Activated CD4-positive, alpha-beta memory T cell treated with anti-CD3 and anti-CD28 coated beads, Interleukin-2, amount 10 ng/mL, durations not matched to agents 7 days and 5 days (primary cell): ENCODE results near the gene TNNC1. TPM values are rescaled to one million over a fixed set of nuclear protein-coding genes. Genes with fewer than 3 reads are reported as not detected.
A peak's percentile ranks its signal among the peaks of the same experiment; 100 is the strongest.

Experiments used
- CTCF ChIA-PET: fragments of 350-600 bp; sonication (Branson Sonifier 250); formaldehyde crosslinking; loops from one replicate; lab custom pipeline; 2021; ENCODE audit warnings: antibody characterized with exemption, inconsistent platforms; lab: Charles Lee
- POLR2A ChIA-PET: fragments of 350-600 bp; sonication (Branson Sonifier 250); formaldehyde crosslinking; loops from one replicate; lab custom pipeline; 2021; ENCODE audit warnings: antibody characterized with exemption; lab: Charles Lee
- DNase-seq: peaks from one replicate; pipeline ENCODE4 v3.0.0-alpha.2; 2020
- H3K27ac Mint-ChIP-seq: one replicate; pipeline ENCODE4 v1.8.0; 2021; ENCODE audit warnings: mild to moderate bottlenecking, mixed read lengths
- H3K27me3 Mint-ChIP-seq: one replicate; pipeline ENCODE4 v1.8.0; 2021; ENCODE audit warnings: mixed read lengths
- H3K36me3 Mint-ChIP-seq: one replicate; pipeline ENCODE4 v1.8.0; 2021; ENCODE audit warnings: low read depth, mixed read lengths
- H3K4me1 Mint-ChIP-seq: one replicate; pipeline ENCODE4 v1.8.0; 2021; ENCODE audit warnings: mixed read lengths
- H3K4me3 Mint-ChIP-seq: one replicate; pipeline ENCODE4 v1.8.0; 2021; ENCODE audit warnings: mild to moderate bottlenecking, mixed read lengths
- H3K9me3 Mint-ChIP-seq: one replicate; pipeline ENCODE4 v1.8.0; 2021; ENCODE audit warnings: mixed read lengths
- total RNA-seq, 2 experiments: library from RNA; stranded (reverse); gene quantifications; one replicate each; pipeline ENCODE4 v1.2.3, GENCODE V29; 2021

Gene TNNC1
- total RNA-seq, 2 experiments from 2014 or later: 2.3 to 2.5 TPM

DNA sequence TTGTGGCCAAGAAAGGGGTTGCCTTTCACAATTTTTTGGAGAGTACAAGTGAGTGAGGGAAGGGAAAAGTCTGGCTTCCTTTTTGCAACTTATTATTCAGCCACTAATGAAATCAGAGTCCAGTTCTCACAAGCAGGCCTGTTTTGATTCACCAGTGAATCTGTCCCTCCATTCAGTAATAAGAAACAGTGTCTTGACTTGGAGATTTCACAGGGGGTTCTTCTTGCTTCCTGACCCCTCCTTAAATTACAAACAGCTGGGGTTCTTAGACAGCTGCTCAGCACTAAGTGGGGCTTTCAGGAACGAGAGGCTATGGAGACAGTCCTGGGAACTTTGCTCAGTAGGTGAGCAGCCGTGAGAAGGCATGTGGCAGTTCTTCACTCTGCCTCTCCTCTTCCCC, 33.5 kb downstream of the TNNC1 start:
- peaks cover 8% of the 10 kb centered on the region for H3K36me3 Mint-ChIP-seq
- POLR2A ChIA-PET: interaction anchor here (1.1 to 1.6 kb wide), 2 partner anchors 8 to 12 kb away, joined by 3 to 5 read pairs; no protein-coding TSS in a partner anchor
- DNase-seq: no peak
- H3K4me1 Mint-ChIP-seq: peaks cover 2% of the 10 kb centered on the region
- no peaks in the 10 kb centered on the region for H3K27me3 Mint-ChIP-seq
- no peak overlapping the region for H3K27ac Mint-ChIP-seq
- H3K4me3 Mint-ChIP-seq: no peak overlapping the region
- H3K9me3 Mint-ChIP-seq: no peaks in the 10 kb centered on the region
- CTCF ChIA-PET: interaction anchor here (0.6 to 2.0 kb wide), 4 partner anchors 8 to 66 kb away, joined by 3 to 6 read pairs (median 4); no protein-coding TSS in a partner anchor

GRCh38 chr3:52415800-52416199, 38.0 kb downstream of the TNNC1 start:
- Mint-ChIP-seq H3K27ac (no peak overlapping the region), H3K36me3 (peaks cover 25% of the 10 kb centered on the region), H3K9me3 (no peaks in the 10 kb centered on the region), H3K4me1 (peaks cover 29% of the 10 kb centered on the region), H3K4me3 (no peak overlapping the region), H3K27me3 (no peaks in the 10 kb centered on the region)
- DNase-seq: no peak
- ChIA-PET POLR2A (interaction anchor here (0.6 kb wide), 1 partner anchor 77 kb away, joined by 4 read pairs; no protein-coding TSS in a partner anchor), CTCF (interaction anchor here (0.9 to 1.4 kb wide), 3 partner anchors 12 to 33 kb away, joined by 3 to 4 read pairs (median 3); no protein-coding TSS in a partner anchor)

GRCh38 chr3:52408466-52408865, 45.4 kb downstream of the TNNC1 start:
- CTCF ChIA-PET: no interaction called here
- Mint-ChIP-seq H3K27me3 (no peaks in the 10 kb centered on the region), H3K4me3 (peak overlapping the region; percentile 88), H3K9me3 (no peaks in the 10 kb centered on the region), H3K4me1 (peaks cover 44% of the 10 kb centered on the region), H3K27ac (peak overlapping the region; percentile 86), H3K36me3 (peaks cover 52% of the 10 kb centered on the region)
- POLR2A ChIA-PET: interaction anchor here (1.0 kb wide), 1 partner anchor 11 kb away, joined by 3 read pairs; no protein-coding TSS in a partner anchor
- no peak for DNase-seq

DNA sequence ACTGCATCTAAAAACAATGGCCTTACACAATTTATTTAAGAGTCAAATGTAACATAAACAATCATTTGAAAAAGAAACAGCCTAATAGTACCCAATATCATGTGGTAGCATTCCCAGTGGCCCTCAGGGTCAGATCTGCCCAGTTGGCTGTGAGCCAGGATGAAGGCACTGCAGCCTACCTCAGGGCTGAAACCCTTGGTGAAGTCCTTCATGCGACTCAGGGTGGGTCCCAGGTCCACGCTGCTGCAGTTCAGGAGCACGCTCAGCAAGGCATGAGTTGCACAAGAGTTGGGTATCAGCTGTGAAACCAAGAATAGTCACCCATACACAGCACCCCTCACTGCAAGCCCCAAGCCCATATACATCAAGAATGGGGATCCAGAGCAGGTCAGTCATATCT, 46.1 kb downstream of the TNNC1 start:
- no peaks in the 10 kb centered on the region for H3K9me3 Mint-ChIP-seq
- H3K27ac Mint-ChIP-seq: no peak overlapping the region
- POLR2A ChIA-PET: interaction anchor here (1.0 kb wide), 1 partner anchor 10 kb away, joined by 3 read pairs; no protein-coding TSS in a partner anchor
- peaks cover 57% of the 10 kb centered on the region for H3K36me3 Mint-ChIP-seq
- no peak for DNase-seq
- no peaks in the 10 kb centered on the region for H3K27me3 Mint-ChIP-seq
- H3K4me3 Mint-ChIP-seq: peak overlapping the region; percentile 88
- peaks cover 39% of the 10 kb centered on the region for H3K4me1 Mint-ChIP-seq
- CTCF ChIA-PET: no interaction called here

DNA sequence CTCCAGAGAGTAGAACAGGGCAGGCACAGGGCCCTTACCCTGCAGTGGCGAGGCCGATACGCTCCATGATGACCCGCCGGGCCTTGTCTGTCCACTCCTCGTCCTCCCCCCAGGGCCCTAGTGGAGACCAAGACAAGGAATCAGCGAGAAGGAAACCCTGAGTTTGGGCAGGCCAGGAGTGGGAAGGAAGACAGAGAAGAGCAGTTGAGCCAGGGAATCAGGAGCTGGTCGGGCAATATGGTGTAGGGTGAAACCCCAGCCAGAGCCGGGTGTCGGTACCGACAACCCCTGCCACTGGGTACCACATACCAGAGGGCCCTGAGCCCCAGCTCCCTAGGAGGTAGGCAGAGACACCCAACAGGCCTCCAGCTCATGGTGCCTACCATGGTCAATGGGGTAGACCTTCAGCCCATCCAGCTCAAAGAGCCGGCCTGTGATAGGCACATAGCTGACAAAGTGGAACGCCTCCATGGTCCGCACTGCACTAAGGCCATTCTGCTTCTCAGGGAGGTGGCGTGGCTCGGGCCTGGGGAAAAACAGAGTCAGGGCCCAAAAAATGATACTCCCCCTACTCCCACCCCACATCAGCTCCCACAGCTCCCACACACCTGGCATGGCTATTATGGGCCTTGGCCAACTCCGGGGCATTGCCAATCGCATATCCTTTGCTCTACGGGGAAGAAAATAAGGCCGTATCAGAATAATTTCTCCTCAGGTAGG, 46.9 kb downstream of the TNNC1 start:
- ChIA-PET CTCF (no interaction called here), POLR2A (interaction anchor here (2.7 kb wide), 1 partner anchor 10 kb away, joined by 13 read pairs; no protein-coding TSS in a partner anchor)
- H3K4me3 Mint-ChIP-seq: no peak overlapping the region
- no peaks in the 10 kb centered on the region for H3K27me3 Mint-ChIP-seq
- H3K36me3 Mint-ChIP-seq: peaks cover 58% of the 10 kb centered on the region
- H3K27ac Mint-ChIP-seq: no peak overlapping the region
- DNase-seq: no peak
- H3K4me1 Mint-ChIP-seq: peaks cover 31% of the 10 kb centered on the region
- no peaks in the 10 kb centered on the region for H3K9me3 Mint-ChIP-seq

- CTCF ChIA-PET: no interaction called here
- H3K4me1 Mint-ChIP-seq: peaks cover 24% of the 10 kb centered on the region
Observed at GRCh38 chr3:52406231-52406661, 47.6 kb downstream of the TNNC1 start.

DNA sequence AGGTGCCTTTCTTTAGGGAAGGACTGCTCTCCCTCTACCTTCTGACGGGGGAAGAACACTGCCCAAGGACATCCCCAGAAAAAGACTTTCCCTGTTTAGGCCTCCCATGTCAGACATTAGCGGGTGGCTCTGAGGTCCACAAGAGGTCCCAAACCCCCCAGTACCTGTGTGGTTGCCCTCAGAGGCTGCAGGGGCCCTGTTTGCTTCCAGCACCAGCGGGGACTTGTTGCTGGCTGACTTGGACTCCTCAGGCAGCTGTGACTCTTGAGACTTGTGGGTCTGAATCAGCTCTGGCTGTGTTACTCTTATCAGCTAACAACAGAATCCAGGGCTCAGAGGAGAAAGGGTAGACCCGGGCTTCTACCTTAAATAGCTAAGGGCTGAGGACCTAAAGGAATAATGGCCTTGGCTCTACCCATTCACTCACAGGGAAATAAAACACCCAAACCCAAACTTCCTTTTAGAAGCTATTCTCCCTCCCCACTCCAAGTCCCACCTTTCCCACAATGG, 48.2 kb downstream of the TNNC1 start:
- no peaks in the 10 kb centered on the region for H3K9me3 Mint-ChIP-seq
- peaks cover 20% of the 10 kb centered on the region for H3K4me1 Mint-ChIP-seq
- no peak overlapping the region for H3K4me3 Mint-ChIP-seq
- no peaks in the 10 kb centered on the region for H3K27me3 Mint-ChIP-seq
- ChIA-PET CTCF (interaction anchor here (0.6 kb wide), 1 partner anchor 116 kb away, joined by 4 read pairs; no protein-coding TSS in a partner anchor), POLR2A (interaction anchor here (2.7 kb wide), 1 partner anchor 9 kb away, joined by 13 read pairs; no protein-coding TSS in a partner anchor)
- peaks cover 65% of the 10 kb centered on the region for H3K36me3 Mint-ChIP-seq
- no peak for DNase-seq
- H3K27ac Mint-ChIP-seq: no peak overlapping the region

More at GRCh38 chr3:52406231-52406661, 47.6 kb downstream of the TNNC1 start:
- no peaks in the 10 kb centered on the region for H3K9me3 Mint-ChIP-seq
- H3K36me3 Mint-ChIP-seq: peaks cover 62% of the 10 kb centered on the region
- H3K4me3 Mint-ChIP-seq: no peak overlapping the region
- H3K27me3 Mint-ChIP-seq: no peaks in the 10 kb centered on the region
- no peak overlapping the region for H3K27ac Mint-ChIP-seq
- no peak for DNase-seq
- POLR2A ChIA-PET: interaction anchor here (2.7 kb wide), 1 partner anchor 9 kb away, joined by 13 read pairs; no protein-coding TSS in a partner anchor

DNA sequence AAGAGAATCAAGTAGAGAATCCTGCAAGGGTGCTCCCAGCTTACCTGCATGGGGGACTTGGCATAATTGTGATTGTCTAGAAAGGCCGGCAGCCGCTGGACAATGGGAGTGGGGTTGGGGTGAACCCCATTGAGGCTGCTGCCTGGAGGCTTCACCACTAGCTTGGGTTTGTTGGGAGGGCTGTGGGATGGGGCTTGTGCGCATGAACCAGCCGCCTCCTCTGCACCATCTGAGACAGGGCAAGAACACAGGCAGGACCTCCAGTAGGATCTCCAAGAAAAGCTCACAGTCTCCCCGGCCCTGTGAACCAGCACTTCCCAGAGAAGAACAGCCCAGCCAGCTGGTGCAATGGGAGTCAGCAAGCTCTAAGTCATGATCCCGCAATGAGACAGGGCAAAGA, 48.8 kb downstream of the TNNC1 start:
- no peak for DNase-seq
- no peaks in the 10 kb centered on the region for H3K9me3 Mint-ChIP-seq
- H3K27ac Mint-ChIP-seq: no peak overlapping the region
- ChIA-PET POLR2A (interaction anchor here (2.7 kb wide), 1 partner anchor 8 kb away, joined by 13 read pairs; no protein-coding TSS in a partner anchor), CTCF (interaction anchor here (0.6 kb wide), 1 partner anchor 116 kb away, joined by 4 read pairs; no protein-coding TSS in a partner anchor)
- H3K4me3 Mint-ChIP-seq: no peak overlapping the region
- peaks cover 20% of the 10 kb centered on the region for H3K4me1 Mint-ChIP-seq
- H3K36me3 Mint-ChIP-seq: peaks cover 65% of the 10 kb centered on the region
- H3K27me3 Mint-ChIP-seq: no peaks in the 10 kb centered on the region

- Mint-ChIP-seq H3K36me3 (peaks cover 65% of the 10 kb centered on the region), H3K27ac (no peak overlapping the region), H3K4me3 (no peak overlapping the region), H3K27me3 (no peaks in the 10 kb centered on the region), H3K9me3 (no peaks in the 10 kb centered on the region), H3K4me1 (peaks cover 20% of the 10 kb centered on the region)
- CTCF ChIA-PET: no interaction called here
- no peak for DNase-seq
- POLR2A ChIA-PET: interaction anchor here (0.9 to 2.7 kb wide), 2 partner anchors 8 to 9 kb away, joined by 3 to 13 read pairs; no protein-coding TSS in a partner anchor
Observed at GRCh38 chr3:52404391-52404790, 49.5 kb downstream of the TNNC1 start.

DNA sequence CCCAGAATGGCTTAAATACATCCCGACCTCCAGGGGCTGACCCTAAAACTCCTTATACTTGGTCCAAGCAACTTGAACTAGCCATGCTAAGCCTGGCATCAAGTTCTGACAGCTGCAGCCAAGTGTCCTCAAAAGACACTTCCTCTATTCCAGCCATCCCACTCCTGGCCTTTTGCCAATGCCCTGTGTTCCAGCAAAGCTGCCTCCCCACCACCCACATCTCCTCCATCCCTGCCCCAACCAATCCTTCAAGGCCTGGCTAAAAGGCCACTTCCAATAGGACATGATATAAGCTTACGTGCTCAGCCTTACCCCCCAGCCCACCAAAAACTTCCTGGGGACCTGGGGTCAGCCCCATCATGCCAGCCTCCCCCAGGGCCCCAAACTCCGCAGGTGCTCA, 49.9 kb downstream of the TNNC1 start:
- Mint-ChIP-seq H3K9me3 (no peaks in the 10 kb centered on the region), H3K4me3 (no peak overlapping the region), H3K27me3 (no peaks in the 10 kb centered on the region), H3K4me1 (peaks cover 17% of the 10 kb centered on the region), H3K36me3 (peaks cover 65% of the 10 kb centered on the region), H3K27ac (no peak overlapping the region)
- ChIA-PET POLR2A (interaction anchor here (0.9 kb wide), 1 partner anchor 9 kb away, joined by 3 read pairs; no protein-coding TSS in a partner anchor), CTCF (no interaction called here)
- no peak for DNase-seq

GRCh38 chr3:52403271-52403841, 50.5 kb downstream of the TNNC1 start:
- Mint-ChIP-seq H3K36me3 (peaks cover 62% of the 10 kb centered on the region), H3K27ac (no peak overlapping the region), H3K4me1 (peaks cover 11% of the 10 kb centered on the region), H3K4me3 (no peak overlapping the region), H3K27me3 (no peaks in the 10 kb centered on the region), H3K9me3 (no peaks in the 10 kb centered on the region)
- POLR2A ChIA-PET: interaction anchor here (0.9 kb wide), 1 partner anchor 8 kb away, joined by 3 read pairs; no protein-coding TSS in a partner anchor
- no peak for DNase-seq
- CTCF ChIA-PET: no interaction called here

DNA sequence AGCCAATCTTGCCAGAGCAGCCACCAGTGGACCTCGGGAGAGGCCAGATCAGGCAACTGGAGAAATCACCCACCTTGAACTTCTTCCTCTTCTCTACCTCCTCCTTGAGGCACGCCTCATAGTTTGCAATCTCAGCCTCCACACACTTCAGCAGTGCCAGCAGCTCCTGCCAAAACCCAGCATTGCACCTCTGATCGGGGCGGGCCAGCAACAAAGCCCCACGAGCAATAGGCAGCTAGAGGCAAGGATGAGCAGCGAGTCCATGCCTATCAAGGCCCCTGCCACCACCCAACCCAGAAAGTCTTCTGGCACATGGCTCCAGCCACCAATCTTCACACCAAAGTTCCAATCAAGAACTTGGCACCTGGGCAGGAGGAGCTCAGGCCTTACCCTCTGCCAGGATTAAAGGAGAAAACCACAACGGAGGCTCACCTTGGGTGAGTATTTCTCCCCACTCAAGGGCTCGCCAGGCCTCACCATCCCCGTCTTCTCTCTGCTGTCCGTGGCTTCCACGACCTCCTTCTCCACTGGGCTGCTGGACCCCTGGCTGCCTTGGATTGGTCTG, 51.1 kb downstream of the TNNC1 start:
- no peaks in the 10 kb centered on the region for H3K9me3 Mint-ChIP-seq
- no peak for DNase-seq
- POLR2A ChIA-PET: interaction anchor here (1.5 kb wide), 1 partner anchor 11 kb away, joined by 4 read pairs; no protein-coding TSS in a partner anchor
- peaks cover 5% of the 10 kb centered on the region for H3K4me1 Mint-ChIP-seq
- H3K27me3 Mint-ChIP-seq: no peaks in the 10 kb centered on the region
- H3K36me3 Mint-ChIP-seq: peaks cover 56% of the 10 kb centered on the region
- CTCF ChIA-PET: no interaction called here
- H3K4me3 Mint-ChIP-seq: no peak overlapping the region
- no peak overlapping the region for H3K27ac Mint-ChIP-seq
